ENCODE measurements around the gene RHOB.
"Not testable (repeated sequence)": the region's sequence is repeated elsewhere in the genome, so short reads cannot be mapped to it uniquely, and the experiment has no call there.

Gene RHOB

GRCh38 chr2:20446917-20447436 lies at the start of gene RHOB:
TSS of gene RHOB (plus strand) at chr2:20447074. CDS start at chr2:20447466, 392 bp downstream.
- Mint-ChIP-seq H3K27ac (no peak within 1 kb of the TSS), H3K4me1 (peaks cover 7% of the 10 kb centered on the region), H3K9me3 (no peaks in the 10 kb centered on the region), H3K27me3 (peaks cover 14% of the 10 kb centered on the region), H3K36me3 (no peaks in the 10 kb centered on the region), H3K4me3 (peak within 1 kb of the TSS; percentile 83)

DNA sequence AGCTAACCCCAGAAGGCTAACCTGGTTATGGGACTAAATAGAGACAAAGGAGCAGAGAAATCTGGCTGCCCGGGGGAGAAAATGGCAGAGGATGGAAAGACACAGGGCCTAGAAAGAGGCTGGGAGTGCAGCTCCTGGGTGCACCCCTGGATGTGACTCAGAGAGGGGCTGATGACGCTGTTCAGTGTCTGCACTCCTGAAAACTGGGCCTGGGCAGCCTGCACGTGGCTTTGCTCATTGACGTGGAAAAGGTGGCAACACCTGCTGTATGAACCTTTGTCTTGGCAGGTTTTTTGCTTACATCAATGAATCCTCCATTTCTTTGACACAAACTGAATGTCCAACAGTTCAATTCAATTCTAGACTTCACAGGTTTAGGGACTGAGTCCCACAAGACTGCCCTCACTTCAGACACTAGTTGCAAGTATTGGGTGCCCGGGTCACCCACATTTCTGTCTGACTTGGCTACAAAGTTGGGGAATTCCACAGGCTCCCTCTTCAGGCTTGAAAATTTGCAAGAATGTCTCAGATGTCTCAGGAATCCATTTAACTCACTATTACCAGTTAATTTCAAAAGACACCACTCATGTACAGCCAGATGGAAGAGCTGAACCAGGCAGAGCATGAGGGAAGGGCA lies 48.9 kb upstream of the RHOB start:
- Mint-ChIP-seq H3K9me3 (no peaks in the 10 kb centered on the region), H3K4me3 (no peak overlapping the region), H3K36me3 (no peaks in the 10 kb centered on the region), H3K4me1 (no peaks in the 10 kb centered on the region), H3K27me3 (no peaks in the 10 kb centered on the region), H3K27ac (no peak overlapping the region)

DNA sequence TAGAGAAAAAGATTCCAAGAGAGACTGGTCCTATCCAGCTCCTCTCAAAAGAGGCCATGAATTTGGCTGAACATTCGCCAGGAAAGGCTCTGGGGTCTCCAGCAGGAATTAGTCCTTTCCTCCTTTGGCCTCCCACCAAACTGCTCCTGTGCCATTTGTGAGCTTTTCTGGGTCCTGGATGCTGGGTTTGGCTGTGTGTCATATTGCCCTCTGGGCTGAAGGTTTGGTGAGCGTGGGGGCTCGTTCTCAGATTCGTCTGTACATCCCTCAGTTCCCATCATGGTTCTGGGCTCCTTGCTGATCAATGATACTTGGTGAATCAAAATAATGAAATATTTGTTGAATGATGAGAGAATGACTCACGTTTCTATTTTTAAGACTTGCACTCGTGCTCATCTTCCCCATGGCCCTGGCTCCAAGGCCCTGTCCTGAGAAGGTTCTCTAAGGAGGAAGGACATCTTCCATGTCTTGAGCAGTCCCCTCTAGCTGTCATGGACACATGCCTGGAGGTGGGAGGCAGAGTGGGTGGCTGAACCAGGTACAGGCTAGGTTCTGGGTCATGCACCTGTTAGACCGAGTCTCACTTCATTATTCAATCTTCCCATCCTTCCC lies 47.8 kb upstream of the RHOB start:
- no peak overlapping the region for H3K4me3 Mint-ChIP-seq
- H3K4me1 Mint-ChIP-seq = no peaks in the 10 kb centered on the region
- no peak overlapping the region for H3K27ac Mint-ChIP-seq
- H3K36me3 Mint-ChIP-seq = no peaks in the 10 kb centered on the region
- H3K9me3 Mint-ChIP-seq = no peaks in the 10 kb centered on the region
- H3K27me3 Mint-ChIP-seq = no peaks in the 10 kb centered on the region

GRCh38 chr2:20400306-20400705 lies 46.6 kb upstream of the RHOB start:
- Mint-ChIP-seq H3K4me1 (no peaks in the 10 kb centered on the region), H3K27ac (no peak overlapping the region), H3K9me3 (no peaks in the 10 kb centered on the region), H3K4me3 (no peak overlapping the region), H3K27me3 (no peaks in the 10 kb centered on the region), H3K36me3 (no peaks in the 10 kb centered on the region)

- Mint-ChIP-seq H3K27me3 (no peaks in the 10 kb centered on the region), H3K36me3 (no peaks in the 10 kb centered on the region), H3K9me3 (no peaks in the 10 kb centered on the region), H3K4me1 (no peaks in the 10 kb centered on the region), H3K4me3 (no peak overlapping the region), H3K27ac (no peak overlapping the region)
Observed at GRCh38 chr2:20400787-20401488, 45.9 kb upstream of the RHOB start.

DNA sequence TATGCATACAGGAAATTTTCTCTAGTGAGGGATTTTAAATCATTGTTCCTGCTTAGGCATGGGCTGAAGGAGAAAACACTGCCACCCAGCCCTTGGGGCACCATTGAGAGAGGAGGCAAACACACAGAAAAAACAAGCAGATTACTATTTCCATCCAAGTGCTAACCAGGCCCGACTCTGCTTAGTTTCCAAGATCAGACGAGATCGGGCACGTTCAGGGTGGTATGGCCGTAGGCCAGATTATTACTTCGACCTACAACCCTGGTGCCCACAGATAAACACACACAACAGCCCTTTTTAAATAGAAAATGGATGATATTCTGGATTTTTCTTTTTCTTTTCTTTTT lies 45.4 kb upstream of the RHOB start:
- no peak overlapping the region for H3K4me3 Mint-ChIP-seq
- no peaks in the 10 kb centered on the region for H3K36me3 Mint-ChIP-seq
- no peaks in the 10 kb centered on the region for H3K27me3 Mint-ChIP-seq
- H3K27ac Mint-ChIP-seq = no peak overlapping the region
- H3K4me1 Mint-ChIP-seq = no peaks in the 10 kb centered on the region
- no peaks in the 10 kb centered on the region for H3K9me3 Mint-ChIP-seq

DNA sequence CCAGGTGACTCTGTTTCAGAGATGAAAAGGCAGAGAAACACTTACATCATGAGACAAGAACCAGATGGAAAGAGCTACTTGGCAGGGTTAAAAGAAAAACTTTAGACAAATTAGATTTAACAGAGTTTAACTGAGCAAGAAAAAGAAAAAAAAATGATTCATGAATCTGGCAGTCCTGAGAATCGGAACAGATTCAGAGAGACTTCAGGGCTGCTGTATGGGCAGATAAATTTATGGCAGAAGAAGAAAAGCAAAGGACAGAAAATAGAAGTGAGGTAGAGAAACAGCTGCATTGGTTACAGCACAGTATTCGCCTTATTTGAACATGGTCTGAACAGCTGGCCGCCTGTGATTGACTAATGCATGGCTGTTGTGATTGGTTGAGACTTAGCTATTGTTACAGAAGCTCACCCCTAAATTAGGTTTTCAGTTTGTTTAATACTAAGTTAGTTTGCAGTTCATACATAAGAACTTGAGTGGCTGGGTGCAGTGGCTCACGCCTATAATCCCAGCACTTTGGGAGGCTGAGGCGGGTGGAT lies 43.0 kb upstream of the RHOB start:
- no peaks in the 10 kb centered on the region for H3K4me1 Mint-ChIP-seq
- H3K4me3 Mint-ChIP-seq = no peak overlapping the region
- peaks cover 1% of the 10 kb centered on the region for H3K36me3 Mint-ChIP-seq
- H3K9me3 Mint-ChIP-seq = peaks cover 6% of the 10 kb centered on the region
- H3K27ac Mint-ChIP-seq = no peak overlapping the region
- H3K27me3 Mint-ChIP-seq = no peaks in the 10 kb centered on the region

GRCh38 chr2:20404950-20405349 lies 41.9 kb upstream of the RHOB start:
- Mint-ChIP-seq H3K4me1 (no peaks in the 10 kb centered on the region), H3K4me3 (no peak overlapping the region), H3K27ac (no peak overlapping the region), H3K36me3 (peaks cover 8% of the 10 kb centered on the region), H3K9me3 (peaks cover 17% of the 10 kb centered on the region), H3K27me3 (no peaks in the 10 kb centered on the region)

DNA sequence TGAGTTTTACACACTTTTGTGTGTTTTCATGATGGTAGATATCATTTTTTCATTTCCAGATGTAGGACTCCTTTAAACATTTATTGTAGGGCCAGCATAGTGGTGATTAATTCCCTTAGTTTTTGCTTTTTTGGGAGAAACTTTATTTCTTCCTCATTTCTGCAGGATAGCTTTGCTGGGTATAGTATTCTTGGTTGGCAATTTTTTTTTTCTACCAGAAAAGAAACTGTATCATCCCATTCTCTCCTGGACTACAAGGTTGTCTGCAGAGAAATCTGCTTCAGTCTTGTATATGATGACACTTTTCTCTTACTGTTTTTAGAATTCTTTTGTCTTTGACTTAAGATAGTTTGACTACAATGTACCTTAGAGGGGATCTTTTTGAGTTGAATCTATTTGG lies 37.8 kb upstream of the RHOB start:
- no peaks in the 10 kb centered on the region for H3K4me1 Mint-ChIP-seq
- no peak overlapping the region for H3K4me3 Mint-ChIP-seq

GRCh38 chr2:20410556-20411277 lies 36.2 kb upstream of the RHOB start:
- no peaks in the 10 kb centered on the region for H3K27me3 Mint-ChIP-seq
- H3K4me3 Mint-ChIP-seq = no peak overlapping the region
- peaks cover 19% of the 10 kb centered on the region for H3K9me3 Mint-ChIP-seq
- no peaks in the 10 kb centered on the region for H3K4me1 Mint-ChIP-seq
- H3K27ac Mint-ChIP-seq = no peak overlapping the region
- H3K36me3 Mint-ChIP-seq = peaks cover 8% of the 10 kb centered on the region

More for the DNA sequence above, 37.8 kb upstream of the RHOB start:
- no peaks in the 10 kb centered on the region for H3K27me3 Mint-ChIP-seq
- peaks cover 8% of the 10 kb centered on the region for H3K36me3 Mint-ChIP-seq
- H3K27ac Mint-ChIP-seq = no peak overlapping the region
- peaks cover 19% of the 10 kb centered on the region for H3K9me3 Mint-ChIP-seq

- no peaks in the 10 kb centered on the region for H3K27me3 Mint-ChIP-seq
- H3K9me3 Mint-ChIP-seq = peaks cover 19% of the 10 kb centered on the region
- peaks cover 8% of the 10 kb centered on the region for H3K36me3 Mint-ChIP-seq
- H3K4me3 Mint-ChIP-seq = no peak overlapping the region
- H3K4me1 Mint-ChIP-seq = no peaks in the 10 kb centered on the region
- H3K27ac Mint-ChIP-seq = no peak overlapping the region
Observed at GRCh38 chr2:20411361-20411894, 35.4 kb upstream of the RHOB start.

GRCh38 chr2:20414806-20415205 lies 32.1 kb upstream of the RHOB start:
- H3K27me3 Mint-ChIP-seq = peaks cover 1% of the 10 kb centered on the region
- peaks cover 4% of the 10 kb centered on the region for H3K9me3 Mint-ChIP-seq
- H3K36me3 Mint-ChIP-seq = peaks cover 1% of the 10 kb centered on the region
- H3K4me1 Mint-ChIP-seq = no peaks in the 10 kb centered on the region
- H3K27ac Mint-ChIP-seq = no peak overlapping the region
- no peak overlapping the region for H3K4me3 Mint-ChIP-seq

DNA sequence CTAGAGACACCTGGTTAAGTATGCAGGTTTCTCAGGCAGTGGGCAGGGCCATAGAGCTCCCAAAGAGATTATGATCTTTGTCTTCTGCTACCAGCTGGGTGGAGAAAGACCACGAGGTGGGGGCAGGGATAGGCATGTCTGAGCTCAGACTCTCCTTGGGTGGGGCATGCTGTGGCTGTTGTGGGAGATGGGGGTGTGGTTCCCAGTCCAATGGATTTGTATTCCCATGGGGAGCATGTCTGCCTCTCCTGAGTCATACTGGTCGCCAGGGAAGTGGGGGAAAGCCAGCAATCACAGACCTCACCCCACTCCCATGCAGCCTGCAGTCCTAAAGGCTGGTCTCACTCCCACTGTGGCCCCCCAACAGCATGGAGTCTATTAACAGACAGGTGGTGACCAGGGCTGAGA lies 31.4 kb upstream of the RHOB start:
- H3K4me1 Mint-ChIP-seq = no peaks in the 10 kb centered on the region
- no peak overlapping the region for H3K4me3 Mint-ChIP-seq
- H3K36me3 Mint-ChIP-seq = no peaks in the 10 kb centered on the region
- H3K27me3 Mint-ChIP-seq = peaks cover 1% of the 10 kb centered on the region
- H3K27ac Mint-ChIP-seq = no peak overlapping the region
- no peaks in the 10 kb centered on the region for H3K9me3 Mint-ChIP-seq

DNA sequence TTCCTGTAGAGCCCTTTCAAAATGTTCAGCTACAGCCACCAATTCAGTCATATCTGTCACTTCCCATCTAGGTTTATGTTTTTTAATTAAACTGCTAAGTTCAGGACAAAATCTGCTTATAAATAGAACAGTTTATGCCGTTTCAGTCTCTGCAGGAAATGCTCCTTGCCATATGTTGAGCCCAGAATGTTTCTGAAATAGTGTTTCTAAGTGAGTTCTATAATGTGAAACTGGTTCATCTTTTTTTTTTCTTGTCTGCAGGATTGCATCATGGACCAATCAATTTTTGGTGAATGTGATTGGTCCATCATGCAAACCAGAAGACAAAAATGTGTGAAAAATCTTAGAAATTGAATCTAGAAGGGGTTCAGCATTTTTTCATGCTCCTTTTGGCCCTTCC lies 30.2 kb upstream of the RHOB start:
- no peaks in the 10 kb centered on the region for H3K9me3 Mint-ChIP-seq
- H3K36me3 Mint-ChIP-seq = no peaks in the 10 kb centered on the region
- H3K27me3 Mint-ChIP-seq = peaks cover 1% of the 10 kb centered on the region
- H3K4me3 Mint-ChIP-seq = no peak overlapping the region
- H3K27ac Mint-ChIP-seq = no peak overlapping the region
- no peaks in the 10 kb centered on the region for H3K4me1 Mint-ChIP-seq

- not testable (repeated sequence) for H3K27ac Mint-ChIP-seq, H3K4me1 Mint-ChIP-seq, H3K36me3 Mint-ChIP-seq, H3K9me3 Mint-ChIP-seq, H3K4me3 Mint-ChIP-seq, H3K27me3 Mint-ChIP-seq
Observed at GRCh38 chr2:20417230-20417821, 29.5 kb upstream of the RHOB start.

All from activated naive CD4-positive, alpha-beta T cell treated with anti-CD3 and anti-CD28 coated beads, Interleukin-2, amount 50 U/mL, for 24 hours (primary cell).